ENCODE results near the gene TCF7L1.

DNA sequence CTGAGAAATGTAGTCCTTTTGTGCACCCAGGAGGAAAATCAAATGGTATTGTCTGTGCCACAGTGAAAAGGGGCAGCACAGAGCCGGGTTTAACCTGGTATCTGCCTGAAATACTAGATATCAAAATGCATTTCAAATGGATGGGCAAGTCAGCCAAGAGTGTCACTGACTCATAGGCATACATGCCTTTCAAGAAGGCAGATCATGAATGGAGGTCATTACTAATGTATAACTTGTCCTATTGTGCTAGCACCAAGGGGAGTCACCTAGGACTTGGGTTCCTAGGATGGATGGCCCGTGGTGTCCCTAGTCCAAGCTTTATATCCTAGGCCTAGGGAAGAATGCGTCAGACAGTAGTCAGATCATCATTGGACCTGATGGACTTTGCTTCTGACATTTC lies 49.9 kb downstream of the TCF7L1 start:
- no peak for TF ChIP-seq TAF1 (IDR thresholded peaks at IDR 0.05; ENCODE audit: borderline replicate concordance, low read depth, low read length)
- TF ChIP-seq GABPA (IDR thresholded peaks at IDR 0.05; ENCODE audit: low read depth): no peak
- TF ChIP-seq, protein P1, sequence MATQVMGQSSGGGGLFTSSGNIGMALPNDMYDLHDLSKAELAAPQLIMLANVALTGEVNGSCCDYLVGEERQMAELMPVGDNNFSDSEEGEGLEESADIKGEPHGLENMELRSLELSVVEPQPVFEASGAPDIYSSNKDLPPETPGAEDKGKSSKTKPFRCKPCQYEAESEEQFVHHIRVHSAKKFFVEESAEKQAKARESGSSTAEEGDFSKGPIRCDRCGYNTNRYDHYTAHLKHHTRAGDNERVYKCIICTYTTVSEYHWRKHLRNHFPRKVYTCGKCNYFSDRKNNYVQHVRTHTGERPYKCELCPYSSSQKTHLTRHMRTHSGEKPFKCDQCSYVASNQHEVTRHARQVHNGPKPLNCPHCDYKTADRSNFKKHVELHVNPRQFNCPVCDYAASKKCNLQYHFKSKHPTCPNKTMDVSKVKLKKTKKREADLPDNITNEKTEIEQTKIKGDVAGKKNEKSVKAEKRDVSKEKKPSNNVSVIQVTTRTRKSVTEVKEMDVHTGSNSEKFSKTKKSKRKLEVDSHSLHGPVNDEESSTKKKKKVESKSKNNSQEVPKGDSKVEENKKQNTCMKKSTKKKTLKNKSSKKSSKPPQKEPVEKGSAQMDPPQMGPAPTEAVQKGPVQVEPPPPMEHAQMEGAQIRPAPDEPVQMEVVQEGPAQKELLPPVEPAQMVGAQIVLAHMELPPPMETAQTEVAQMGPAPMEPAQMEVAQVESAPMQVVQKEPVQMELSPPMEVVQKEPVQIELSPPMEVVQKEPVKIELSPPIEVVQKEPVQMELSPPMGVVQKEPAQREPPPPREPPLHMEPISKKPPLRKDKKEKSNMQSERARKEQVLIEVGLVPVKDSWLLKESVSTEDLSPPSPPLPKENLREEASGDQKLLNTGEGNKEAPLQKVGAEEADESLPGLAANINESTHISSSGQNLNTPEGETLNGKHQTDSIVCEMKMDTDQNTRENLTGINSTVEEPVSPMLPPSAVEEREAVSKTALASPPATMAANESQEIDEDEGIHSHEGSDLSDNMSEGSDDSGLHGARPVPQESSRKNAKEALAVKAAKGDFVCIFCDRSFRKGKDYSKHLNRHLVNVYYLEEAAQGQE (IDR thresholded peaks at IDR 0.05; ENCODE audit: low read depth, low read length): no peak
- TF ChIP-seq, protein P2, sequence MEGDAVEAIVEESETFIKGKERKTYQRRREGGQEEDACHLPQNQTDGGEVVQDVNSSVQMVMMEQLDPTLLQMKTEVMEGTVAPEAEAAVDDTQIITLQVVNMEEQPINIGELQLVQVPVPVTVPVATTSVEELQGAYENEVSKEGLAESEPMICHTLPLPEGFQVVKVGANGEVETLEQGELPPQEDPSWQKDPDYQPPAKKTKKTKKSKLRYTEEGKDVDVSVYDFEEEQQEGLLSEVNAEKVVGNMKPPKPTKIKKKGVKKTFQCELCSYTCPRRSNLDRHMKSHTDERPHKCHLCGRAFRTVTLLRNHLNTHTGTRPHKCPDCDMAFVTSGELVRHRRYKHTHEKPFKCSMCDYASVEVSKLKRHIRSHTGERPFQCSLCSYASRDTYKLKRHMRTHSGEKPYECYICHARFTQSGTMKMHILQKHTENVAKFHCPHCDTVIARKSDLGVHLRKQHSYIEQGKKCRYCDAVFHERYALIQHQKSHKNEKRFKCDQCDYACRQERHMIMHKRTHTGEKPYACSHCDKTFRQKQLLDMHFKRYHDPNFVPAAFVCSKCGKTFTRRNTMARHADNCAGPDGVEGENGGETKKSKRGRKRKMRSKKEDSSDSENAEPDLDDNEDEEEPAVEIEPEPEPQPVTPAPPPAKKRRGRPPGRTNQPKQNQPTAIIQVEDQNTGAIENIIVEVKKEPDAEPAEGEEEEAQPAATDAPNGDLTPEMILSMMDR (IDR thresholded peaks at IDR 0.05): no peak
- no peak for TF ChIP-seq PBX3 (IDR thresholded peaks at IDR 0.05)
- no peak for TF ChIP-seq RAD21 (IDR thresholded peaks at IDR 0.05; ENCODE audit: low read length)
- no peak for TF ChIP-seq EZH2phosphoT487 (IDR thresholded peaks at IDR 0.05; ENCODE audit: borderline replicate concordance, low read depth)
- no peak for TF ChIP-seq POLR2AphosphoS5 (IDR thresholded peaks at IDR 0.05; ENCODE audit: low read depth, low read length)
- no peak for TF ChIP-seq TCF12 (IDR thresholded peaks at IDR 0.05)

Data from SK-N-SH (cell line).